ENCODE results near the gene ASXL1. TPM values are rescaled to one million over a fixed set of nuclear protein-coding genes. Genes with fewer than 3 reads are reported as not detected.

The ASXL1 gene
- total RNA-seq, 1 experiment from 2014 or later: 52.2 TPM

DNA sequence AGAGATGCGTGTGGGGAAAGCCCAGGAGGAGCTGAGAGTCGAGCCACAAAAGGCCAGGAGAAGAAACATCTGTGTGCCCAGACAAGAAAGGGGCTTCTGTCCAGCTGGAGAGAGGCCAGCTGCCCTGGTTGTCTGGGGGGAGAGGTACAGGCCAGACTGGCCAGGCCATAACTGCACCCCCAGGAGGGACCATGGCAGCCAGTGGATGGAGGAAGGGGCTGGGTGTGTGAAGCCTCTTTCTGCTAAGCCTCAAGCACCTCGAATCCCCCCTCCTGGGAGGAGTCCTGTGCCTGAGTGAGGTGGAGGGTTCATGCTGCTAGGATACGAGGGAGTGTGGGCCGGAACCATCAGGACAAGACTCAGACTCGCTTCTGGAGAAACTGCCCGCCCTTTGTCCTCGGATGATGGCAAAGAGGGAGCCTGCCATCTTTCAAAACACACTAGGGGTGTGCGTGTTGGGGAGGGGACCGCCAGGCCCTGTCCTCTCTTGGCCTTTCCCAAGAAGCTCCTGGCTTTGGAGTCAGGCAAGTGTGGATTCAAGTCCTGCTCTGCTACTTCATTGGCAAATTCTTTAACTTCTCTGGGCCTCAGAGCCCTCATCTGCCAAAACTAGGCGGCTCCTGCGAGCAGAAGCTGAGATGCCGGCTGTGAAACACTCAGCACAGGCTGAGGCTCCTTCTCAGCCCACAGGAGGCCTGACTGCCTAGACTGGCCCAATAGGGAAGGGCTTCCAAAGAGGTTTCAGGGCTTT, 90.3 kb downstream of the ASXL1 start (continued):
- no peak for TF ChIP-seq POLR2A (IDR thresholded peaks at IDR 0.05; ENCODE audit: borderline replicate concordance, extremely low read depth, insufficient read depth, insufficient read length)
- TF ChIP-seq SIN3A (IDR thresholded peaks at IDR 0.05; ENCODE audit: low read depth): no peak
- TF ChIP-seq EZH2phosphoT487 (IDR thresholded peaks at IDR 0.05; ENCODE audit: borderline replicate concordance): no peak
- TF ChIP-seq RAD21 (IDR thresholded peaks at IDR 0.05; ENCODE audit: low read depth): no peak
- TF ChIP-seq EZH2 (IDR thresholded peaks at IDR 0.05): no peak
- TF ChIP-seq CBX3 (IDR thresholded peaks at IDR 0.05; ENCODE audit: low read depth): no peak
- TF ChIP-seq YY1 (IDR thresholded peaks at IDR 0.05; ENCODE audit: extremely low read depth, insufficient replicate concordance, low read depth, low read length): no peak
- no peak for TF ChIP-seq ZBTB33 (IDR thresholded peaks at IDR 0.05; ENCODE audit: extremely low read depth, insufficient replicate concordance, low read length)
- TF ChIP-seq CEBPB (IDR thresholded peaks at IDR 0.05; ENCODE audit: low read depth): no peak
- TF ChIP-seq JUND (IDR thresholded peaks at IDR 0.05): no peak

DNA sequence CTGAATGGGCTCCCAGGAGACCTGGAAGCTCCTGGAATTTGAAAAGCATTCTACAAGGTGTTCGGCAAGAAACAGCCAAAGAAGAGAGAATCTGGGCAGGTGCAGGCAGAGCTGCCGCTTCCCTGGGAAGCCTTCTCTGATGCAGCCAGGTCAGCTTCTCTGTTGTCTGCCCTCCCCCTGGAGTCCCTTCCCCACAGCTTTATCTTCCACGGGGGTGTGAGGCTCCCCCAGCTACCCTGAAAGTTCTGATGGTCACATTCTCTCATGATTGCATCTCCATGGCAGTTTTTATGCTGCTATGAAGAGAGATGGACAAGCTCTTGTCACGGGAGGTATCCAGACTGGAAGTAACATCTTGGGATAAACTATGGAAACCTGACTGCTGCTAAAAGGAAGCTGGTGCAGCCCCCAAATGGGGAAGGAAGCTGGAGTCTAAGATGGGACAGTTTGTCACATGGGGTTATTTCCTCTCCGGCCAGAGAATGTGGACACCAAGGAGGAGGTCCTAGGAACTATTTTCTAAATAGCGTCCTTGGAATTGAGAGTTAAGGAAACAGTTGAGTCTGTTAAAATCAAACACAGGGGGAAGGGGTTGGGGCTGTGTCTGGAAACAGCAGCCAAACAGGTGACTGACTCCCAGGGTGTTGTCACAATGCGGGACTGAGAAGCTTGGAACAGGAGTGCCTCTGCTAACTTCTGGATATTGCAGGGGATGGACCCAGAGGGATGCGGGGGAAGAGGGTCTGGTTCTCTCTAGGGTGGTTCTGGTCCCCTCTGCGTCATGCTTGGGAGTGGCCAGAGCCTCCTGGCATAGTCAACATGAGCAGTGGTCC, 91.1 kb downstream of the ASXL1 start:
- Histone ChIP-seq H3K4me3 (replicated peaks in 1 of 2; ENCODE audit: low read depth in 1 of 2, low read length in 2 of 2) (no peak overlapping the region), H3K27me3 (ENCODE audit: insufficient read depth, low read length) (no peaks in the 10 kb centered on the region), H3K4me1 (ENCODE audit: control insufficient read depth in 1 of 2, insufficient read depth in 2 of 2, low read length in 2 of 2) (no peaks in the 10 kb centered on the region), H3K79me2 (ENCODE audit: insufficient read depth, low read length) (no peaks in the 10 kb centered on the region), H3K4me2 (ENCODE audit: low read length) (no peak overlapping the region), H2AFZ (ENCODE audit: low read depth, low read length, poor library complexity, severe bottlenecking) (no peak overlapping the region), H4K20me1 (ENCODE audit: insufficient read depth) (no peaks in the 10 kb centered on the region), H3K36me3 (ENCODE audit: control insufficient read depth in 1 of 2, insufficient read depth in 2 of 2, low read length in 2 of 2) (peaks cover 0 to 7% of the 10 kb centered on the region in 2 experiments; a peak in 2 of 4 replicates), H3K9me2 (ENCODE audit: insufficient read depth) (no peaks in the 10 kb centered on the region), H3K9ac (ENCODE audit: low read length) (no peak overlapping the region), H3K27ac (ENCODE audit: low read depth, low read length) (no peak overlapping the region), H3K9me3 (ENCODE audit: control insufficient read depth in 1 of 2, insufficient read depth in 1 of 2, low read depth in 1 of 2, low read length in 2 of 2) (no peaks in the 10 kb centered on the region)
- intact Hi-C loops (cut with micrococcal nuclease): no loop called here
- ChIA-PET POLR2A (no interaction called here), RAD21 (ENCODE audit: low non-redundant PET in 1 of 2, low total read pairs in 2 of 2, uncharacterized antibody in 2 of 2, unreplicated experiment in 2 of 2) (no interaction called here), CTCF (no interaction called here)
- BruUV-seq (replicated peaks): no TSS peak
- ATAC-seq: no peak
- no peak for TF ChIP-seq CBX3 (IDR thresholded peaks at IDR 0.05; ENCODE audit: low read depth)
- no peak for DNase-seq (ENCODE audit: low read depth, low spot score)
